Activated CD4-positive, alpha-beta T cell treated with anti-CD3 and anti-CD28 coated beads for 36 hours (primary cell): Measurements from ENCODE around the gene NXN. TPM values are rescaled to one million over a fixed set of nuclear protein-coding genes. Genes with fewer than 3 reads are reported as not detected.
A peak's percentile ranks its signal among the peaks of the same experiment; 100 is the strongest.

ENCODE experiments used
- ATAC-seq: fragments of 200-7000 bp; cut with Tn5 transposase; one replicate; pipeline ENCODE4 v1.10.0; 2021; ENCODE audit warnings: mild to moderate bottlenecking, moderate library complexity
- CTCF ChIA-PET: fragments of 350-600 bp; sonication (Branson Sonifier 250); formaldehyde crosslinking; loops from one replicate; lab custom pipeline; 2021; ENCODE audit warnings: antibody characterized with exemption; lab: Charles Lee
- POLR2A ChIA-PET: fragments of 350-600 bp; sonication (Branson Sonifier 250); formaldehyde crosslinking; loops from one replicate; lab custom pipeline; 2021; ENCODE audit warnings: antibody characterized with exemption, inconsistent platforms; lab: Charles Lee
- DNase-seq: peaks from one replicate; pipeline ENCODE4 v3.0.0-alpha.2; 2020
- H3K27ac Mint-ChIP-seq: one replicate; pipeline ENCODE4 v1.8.0; 2021; ENCODE audit warnings: mixed read lengths
- H3K27me3 Mint-ChIP-seq: one replicate; pipeline ENCODE4 v1.8.0; 2021; ENCODE audit warnings: mixed read lengths
- H3K36me3 Mint-ChIP-seq: one replicate; pipeline ENCODE4 v1.8.0; 2021; ENCODE audit warnings: low read depth, mixed read lengths
- H3K4me1 Mint-ChIP-seq: one replicate; pipeline ENCODE4 v1.8.0; 2021; ENCODE audit warnings: mixed read lengths
- H3K4me3 Mint-ChIP-seq: one replicate; pipeline ENCODE4 v1.8.0; 2021; ENCODE audit warnings: mild to moderate bottlenecking, moderate library complexity, mixed read lengths
- H3K9me3 Mint-ChIP-seq: one replicate; pipeline ENCODE4 v1.8.0; 2021; ENCODE audit warnings: low read depth, mixed read lengths
- intact Hi-C, 2 experiments: fragments of 100-400 bp; cut with DNase I in 1 of 2; cut with micrococcal nuclease in 1 of 2; formaldehyde crosslinking; loops; one replicate each; pipeline versions ENCODE4 v1.14.2 to v1.15.1; 2022 to 2024; cut with DNase I, micrococcal nuclease
- total RNA-seq, 2 experiments: library from RNA; stranded (reverse); gene quantifications; one replicate each; pipeline ENCODE4 v1.2.3, GENCODE V29; 2021

Gene NXN
- total RNA-seq, 2 experiments from 2014 or later, result 0.93 to 1.4 TPM

- no peak for DNase-seq
- Mint-ChIP-seq H3K9me3 (no peaks in the 10 kb centered on the region), H3K4me3 (no peak overlapping the region), H3K27ac (no peak overlapping the region), H3K27me3 (no peaks in the 10 kb centered on the region), H3K36me3 (peaks cover 4% of the 10 kb centered on the region), H3K4me1 (no peaks in the 10 kb centered on the region)
- ATAC-seq, result no peak
- ChIA-PET POLR2A (no interaction called here), CTCF (no interaction called here)
- intact Hi-C loops, result no loop called here
Observed at GRCh38 chr17:1012823-1013728, 33.5 kb upstream of the NXN start.

- DNase-seq, result no peak
- H3K4me1 Mint-ChIP-seq, result no peaks in the 10 kb centered on the region
- POLR2A ChIA-PET, result no interaction called here
- no peak for ATAC-seq
- no peaks in the 10 kb centered on the region for H3K9me3 Mint-ChIP-seq
- H3K36me3 Mint-ChIP-seq, result peaks cover 4% of the 10 kb centered on the region
- H3K27me3 Mint-ChIP-seq, result no peaks in the 10 kb centered on the region
- no peak overlapping the region for H3K27ac Mint-ChIP-seq
- CTCF ChIA-PET, result no interaction called here
- no peak overlapping the region for H3K4me3 Mint-ChIP-seq
- intact Hi-C loops, result no loop called here
Observed at GRCh38 chr17:1011760-1012735, 32.5 kb upstream of the NXN start.

GRCh38 chr17:1011138-1011537 is 31.6 kb upstream of the NXN start:
- Mint-ChIP-seq H3K36me3 (peaks cover 4% of the 10 kb centered on the region), H3K9me3 (no peaks in the 10 kb centered on the region), H3K4me1 (no peaks in the 10 kb centered on the region), H3K27ac (no peak overlapping the region), H3K27me3 (no peaks in the 10 kb centered on the region), H3K4me3 (no peak overlapping the region)
- CTCF ChIA-PET, result no interaction called here
- no peak for DNase-seq
- POLR2A ChIA-PET, result interaction anchor here (0.5 kb wide), 1 partner anchor 1847 kb away, joined by 6 read pairs; no protein-coding TSS in a partner anchor
- intact Hi-C loops, result no loop called here
- ATAC-seq, result no peak

GRCh38 chr17:1010586-1010985 is 31.0 kb upstream of the NXN start:
- H3K4me1 Mint-ChIP-seq, result peaks cover 3% of the 10 kb centered on the region
- H3K9me3 Mint-ChIP-seq, result no peaks in the 10 kb centered on the region
- intact Hi-C loops, result no loop called here
- ATAC-seq (no peak), DNase-seq (no peak)
- H3K4me3 Mint-ChIP-seq, result no peak overlapping the region
- H3K27me3 Mint-ChIP-seq, result no peaks in the 10 kb centered on the region
- POLR2A ChIA-PET, result interaction anchor here (0.5 kb wide), 1 partner anchor 1848 kb away, joined by 6 read pairs; no protein-coding TSS in a partner anchor
- H3K27ac Mint-ChIP-seq, result no peak overlapping the region
- CTCF ChIA-PET, result no interaction called here
- H3K36me3 Mint-ChIP-seq, result peaks cover 4% of the 10 kb centered on the region

- Mint-ChIP-seq H3K36me3 (peaks cover 4% of the 10 kb centered on the region), H3K27ac (no peak overlapping the region), H3K4me1 (peaks cover 8% of the 10 kb centered on the region), H3K4me3 (no peak overlapping the region), H3K9me3 (no peaks in the 10 kb centered on the region), H3K27me3 (no peaks in the 10 kb centered on the region)
- ATAC-seq, result no peak
- POLR2A ChIA-PET, result no interaction called here
- intact Hi-C loops, result no loop called here
- CTCF ChIA-PET, result no interaction called here
- DNase-seq, result no peak
Observed at GRCh38 chr17:1010086-1010450, 30.5 kb upstream of the NXN start.

- Mint-ChIP-seq H3K4me3 (no peak overlapping the region), H3K4me1 (peaks cover 8% of the 10 kb centered on the region), H3K27ac (no peak overlapping the region), H3K9me3 (no peaks in the 10 kb centered on the region), H3K27me3 (no peaks in the 10 kb centered on the region), H3K36me3 (peaks cover 6% of the 10 kb centered on the region)
- ChIA-PET POLR2A (no interaction called here), CTCF (no interaction called here)
- intact Hi-C loops, result no loop called here
- ATAC-seq (no peak), DNase-seq (no peak)
Observed at GRCh38 chr17:1009229-1010085, 29.9 kb upstream of the NXN start.

GRCh38 chr17:1008008-1008761 is 28.6 kb upstream of the NXN start:
- ATAC-seq (no peak), DNase-seq (no peak)
- H3K27ac Mint-ChIP-seq, result no peak overlapping the region
- intact Hi-C loops, result no loop called here
- POLR2A ChIA-PET, result no interaction called here
- CTCF ChIA-PET, result no interaction called here
- H3K9me3 Mint-ChIP-seq, result no peaks in the 10 kb centered on the region
- H3K4me3 Mint-ChIP-seq, result no peak overlapping the region
- no peaks in the 10 kb centered on the region for H3K27me3 Mint-ChIP-seq
- H3K4me1 Mint-ChIP-seq, result peaks cover 8% of the 10 kb centered on the region
- peaks cover 6% of the 10 kb centered on the region for H3K36me3 Mint-ChIP-seq

GRCh38 chr17:1007310-1008007 is 27.9 kb upstream of the NXN start:
- CTCF ChIA-PET, result no interaction called here
- POLR2A ChIA-PET, result no interaction called here
- DNase-seq (no peak), ATAC-seq (no peak)
- H3K4me1 Mint-ChIP-seq, result peaks cover 8% of the 10 kb centered on the region
- H3K36me3 Mint-ChIP-seq, result peaks cover 6% of the 10 kb centered on the region
- no peak overlapping the region for H3K4me3 Mint-ChIP-seq
- intact Hi-C loops, result no loop called here
- no peaks in the 10 kb centered on the region for H3K9me3 Mint-ChIP-seq
- no peaks in the 10 kb centered on the region for H3K27me3 Mint-ChIP-seq
- H3K27ac Mint-ChIP-seq, result no peak overlapping the region

GRCh38 chr17:1006054-1006453 is 26.5 kb upstream of the NXN start:
- CTCF ChIA-PET, result no interaction called here

GRCh38 chr17:1005361-1005946 is 25.9 kb upstream of the NXN start:
- DNase-seq, result no peak
- ATAC-seq, result no peak
- H3K36me3 Mint-ChIP-seq, result peaks cover 19% of the 10 kb centered on the region
- CTCF ChIA-PET, result no interaction called here
- no peaks in the 10 kb centered on the region for H3K27me3 Mint-ChIP-seq
- no peak overlapping the region for H3K4me3 Mint-ChIP-seq
- intact Hi-C loops, result no loop called here
- H3K27ac Mint-ChIP-seq, result peak overlapping the region; percentile 19
- H3K4me1 Mint-ChIP-seq, result peaks cover 8% of the 10 kb centered on the region
- POLR2A ChIA-PET, result no interaction called here
- no peaks in the 10 kb centered on the region for H3K9me3 Mint-ChIP-seq

More at GRCh38 chr17:1006054-1006453, 26.5 kb upstream of the NXN start:
- Mint-ChIP-seq H3K27ac (no peak overlapping the region), H3K4me1 (peaks cover 8% of the 10 kb centered on the region), H3K9me3 (no peaks in the 10 kb centered on the region), H3K4me3 (no peak overlapping the region), H3K36me3 (peaks cover 17% of the 10 kb centered on the region), H3K27me3 (no peaks in the 10 kb centered on the region)
- DNase-seq (no peak), ATAC-seq (no peak)
- POLR2A ChIA-PET, result no interaction called here
- intact Hi-C loops, result no loop called here
